Karpas-422 (cell line): ENCODE measurements around the gene EYS. TPM values are rescaled to one million over a fixed set of nuclear protein-coding genes. Genes with fewer than 3 reads are reported as not detected.

ENCODE experiments used
- DNase-seq: peaks from one replicate; pipeline ENCODE4 v3.0.0-alpha.2; 2015
- H2AFZ ChIP-seq: fragments of 200-600 bp; sonication (generic); 2 replicates; pipeline ENCODE4 v1.6.1; 2014; ENCODE audit warnings: antibody characterized with exemption, low read length, mixed read lengths
- H3K27ac ChIP-seq: fragments of 200-600 bp; sonication (generic); 2 replicates; pipeline ENCODE4 v1.5.1; 2014; ENCODE audit warnings: mild to moderate bottlenecking, low read length, moderate library complexity
- H3K27me3 ChIP-seq: fragments of 200-600 bp; sonication (generic); 2 replicates; pipeline ENCODE4 v1.6.1; 2014; ENCODE audit warnings: low read length, mixed read lengths
- H3K36me3 ChIP-seq: fragments of 200-600 bp; sonication (generic); 2 replicates; pipeline ENCODE4 v1.6.1; 2014; ENCODE audit warnings: low read length, mixed read lengths; ENCODE audit not compliant: insufficient read depth
- H3K4me1 ChIP-seq: fragments of 200-600 bp; sonication (generic); 2 replicates; pipeline ENCODE4 v1.6.1; 2014; ENCODE audit warnings: mild to moderate bottlenecking, low read length, mixed read lengths
- H3K4me2 ChIP-seq: fragments of 200-600 bp; sonication (generic); 2 replicates; pipeline ENCODE4 v1.6.1; 2014; ENCODE audit warnings: low read length, low read depth, mild to moderate bottlenecking; ENCODE audit not compliant: poor library complexity, severe bottlenecking
- H3K4me3 ChIP-seq: fragments of 200-600 bp; sonication (generic); 2 replicates; pipeline ENCODE4 v1.5.1; 2014; ENCODE audit warnings: mild to moderate bottlenecking, antibody characterized with exemption, low read length, mixed read lengths
- H3K79me2 ChIP-seq: fragments of 200-600 bp; sonication (generic); 2 replicates; pipeline ENCODE4 v1.6.1; 2014; ENCODE audit warnings: mild to moderate bottlenecking, low read length, mixed read lengths
- H3K9ac ChIP-seq: fragments of 200-600 bp; sonication (generic); 2 replicates; pipeline ENCODE4 v1.6.0; 2014; ENCODE audit warnings: low read length
- H3K9me2 ChIP-seq: fragments of 200-600 bp; sonication (generic), shearing (Covaris generic); replicated peaks from 2 replicates; pipeline ENCODE4 v1.6.0; 2014; ENCODE audit warnings: mild to moderate bottlenecking, low read length, moderate library complexity; ENCODE audit not compliant: insufficient read depth
- H3K9me3 ChIP-seq: fragments of 300-700, 200-600 bp; sonication (generic); 2 replicates; pipeline ENCODE4 v1.6.1; 2014; ENCODE audit warnings: low read length, mixed read lengths
- H4K20me1 ChIP-seq: fragments of 200-600 bp; sonication (generic); 2 replicates; pipeline ENCODE4 v1.6.1; 2014; ENCODE audit warnings: mild to moderate bottlenecking, antibody characterized with exemption, low read length, low read depth; ENCODE audit not compliant: insufficient read depth
- total RNA-seq: library from RNA; depleted of rRNA; stranded (reverse); fragments of >200 nt; shearing (Covaris generic); gene quantifications from 2 replicates; pipeline ENCODE4 v1.2.3, GENCODE V29; 2014; ENCODE audit warnings: low replicate concordance

EYS gene
- total RNA-seq, 1 experiment from 2014 or later = not detected

- H3K9me2 ChIP-seq = no peaks in the 10 kb centered on the region
- no peaks in the 10 kb centered on the region; the same call in 1 of the 2 replicates for H4K20me1 ChIP-seq
- H3K4me1 ChIP-seq = peaks cover 58% of the 10 kb centered on the region
- H3K79me2 ChIP-seq = peaks cover 99% of the 10 kb centered on the region
- no peak overlapping the region for H3K4me3 ChIP-seq
- H3K9ac ChIP-seq = no peak overlapping the region
- H3K9me3 ChIP-seq = no peaks in the 10 kb centered on the region
- no peaks in the 10 kb centered on the region for H3K27me3 ChIP-seq
- H3K27ac ChIP-seq = no peak overlapping the region
- DNase-seq = no peak
- H3K36me3 ChIP-seq = peaks cover 10% of the 10 kb centered on the region; the same call in 1 of the 2 replicates
- H3K4me2 ChIP-seq = no peak overlapping the region
- H2AFZ ChIP-seq = no peak overlapping the region
Measured at GRCh38 chr6:63676412-63677114, 2030.5 kb downstream of the EYS start.

- Histone ChIP-seq H3K4me1 (peaks cover 52% of the 10 kb centered on the region), H3K27me3 (no peaks in the 10 kb centered on the region), H2AFZ (no peak overlapping the region), H3K27ac (no peak overlapping the region), H3K9me2 (no peaks in the 10 kb centered on the region), H3K9me3 (no peaks in the 10 kb centered on the region), H3K9ac (no peak overlapping the region), H3K79me2 (peaks cover 99% of the 10 kb centered on the region), H4K20me1 (peaks cover 4% of the 10 kb centered on the region; the same call in 1 of the 2 replicates), H3K36me3 (no peaks in the 10 kb centered on the region), H3K4me3 (no peak overlapping the region), H3K4me2 (no peak overlapping the region)
- no peak for DNase-seq
Measured at GRCh38 chr6:63675138-63675537, 2031.9 kb downstream of the EYS start.

- no peak overlapping the region for H2AFZ ChIP-seq
Measured at GRCh38 chr6:63674635-63675034, 2032.4 kb downstream of the EYS start.

GRCh38 chr6:63673692-63674091 is 2033.3 kb downstream of the EYS start:
- Histone ChIP-seq H3K4me2 (no peak overlapping the region), H3K79me2 (peaks cover 99% of the 10 kb centered on the region), H3K4me3 (no peak overlapping the region), H3K36me3 (no peaks in the 10 kb centered on the region), H3K27ac (no peak overlapping the region), H3K9ac (no peak overlapping the region), H4K20me1 (peaks cover 4% of the 10 kb centered on the region; the same call in 1 of the 2 replicates), H3K4me1 (peaks cover 40% of the 10 kb centered on the region), H2AFZ (no peak overlapping the region), H3K9me2 (no peaks in the 10 kb centered on the region), H3K27me3 (no peaks in the 10 kb centered on the region), H3K9me3 (no peaks in the 10 kb centered on the region)
- DNase-seq = no peak

More at GRCh38 chr6:63674635-63675034, 2032.4 kb downstream of the EYS start:
- no peak overlapping the region for H3K9ac ChIP-seq
- no peaks in the 10 kb centered on the region for H3K9me3 ChIP-seq
- no peak overlapping the region for H3K27ac ChIP-seq
- H3K4me1 ChIP-seq = peaks cover 49% of the 10 kb centered on the region
- no peak overlapping the region for H3K4me2 ChIP-seq
- H3K27me3 ChIP-seq = no peaks in the 10 kb centered on the region
- H3K4me3 ChIP-seq = no peak overlapping the region
- H3K79me2 ChIP-seq = peaks cover 99% of the 10 kb centered on the region
- no peaks in the 10 kb centered on the region for H3K9me2 ChIP-seq
- H4K20me1 ChIP-seq = peaks cover 4% of the 10 kb centered on the region; the same call in 1 of the 2 replicates
- no peak for DNase-seq
- H3K36me3 ChIP-seq = no peaks in the 10 kb centered on the region

- peak overlapping the region; percentile 24; the same call in 1 of the 2 replicates for H3K27ac ChIP-seq
- no peak overlapping the region for H3K4me3 ChIP-seq
- no peaks in the 10 kb centered on the region for H3K9me2 ChIP-seq
- no peak overlapping the region for H3K9ac ChIP-seq
- H3K4me2 ChIP-seq = no peak overlapping the region
- peaks cover 35% of the 10 kb centered on the region for H3K4me1 ChIP-seq
- H4K20me1 ChIP-seq = peaks cover 4% of the 10 kb centered on the region; the same call in 1 of the 2 replicates
- peaks cover 100% of the 10 kb centered on the region for H3K79me2 ChIP-seq
- H3K27me3 ChIP-seq = no peaks in the 10 kb centered on the region
- DNase-seq = peak; percentile 57
- no peaks in the 10 kb centered on the region for H3K9me3 ChIP-seq
- H3K36me3 ChIP-seq = peaks cover 1% of the 10 kb centered on the region; the same call in 1 of the 2 replicates
- H2AFZ ChIP-seq = no peak overlapping the region
Measured at GRCh38 chr6:63672582-63673129, 2034.4 kb downstream of the EYS start.

DNA sequence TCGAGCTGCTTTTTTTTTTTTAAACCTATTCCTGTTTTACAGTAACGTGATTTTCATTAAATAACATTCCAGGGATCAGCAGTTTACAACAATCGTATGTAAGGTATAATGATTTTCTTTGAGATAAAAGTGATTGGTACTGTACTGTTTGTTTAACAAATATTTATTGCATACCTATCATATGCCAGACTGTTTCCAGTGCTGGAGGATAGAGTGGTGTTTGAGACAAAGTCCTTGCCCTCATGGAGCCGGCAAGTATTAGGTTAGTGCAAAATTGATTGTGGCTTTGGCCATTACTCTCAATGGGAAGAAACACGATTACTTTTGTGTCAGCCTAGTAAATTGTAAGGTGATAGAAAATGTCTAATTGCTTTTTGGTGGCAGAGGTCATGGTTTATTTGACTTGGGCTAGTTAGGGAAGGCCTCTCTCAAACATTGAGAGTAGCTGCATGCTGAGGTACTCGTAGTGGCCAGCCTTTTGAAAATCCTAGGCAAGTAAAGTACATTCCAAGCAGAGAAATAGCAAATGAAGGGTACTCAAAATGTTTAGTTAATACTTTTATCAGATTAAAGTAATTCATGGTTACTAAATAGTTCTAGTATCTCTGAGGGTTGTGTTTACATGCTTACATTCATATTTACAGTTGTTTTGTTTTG is 2035.8 kb downstream of the EYS start:
- Histone ChIP-seq H3K9ac (no peak overlapping the region), H3K27me3 (no peaks in the 10 kb centered on the region), H3K4me2 (no peak overlapping the region), H3K4me1 (peaks cover 33% of the 10 kb centered on the region), H3K27ac (no peak overlapping the region), H3K9me2 (no peaks in the 10 kb centered on the region), H4K20me1 (peaks cover 4% of the 10 kb centered on the region; the same call in 1 of the 2 replicates), H3K79me2 (peaks cover 100% of the 10 kb centered on the region), H2AFZ (no peak overlapping the region), H3K4me3 (no peak overlapping the region), H3K9me3 (no peaks in the 10 kb centered on the region), H3K36me3 (peaks cover 5% of the 10 kb centered on the region; the same call in 1 of the 2 replicates)
- DNase-seq = no peak
